Pancreas (tissue), 10 donors: ENCODE data around the gene PLCG2. TPM values are rescaled to one million over a fixed set of nuclear protein-coding genes. Genes with fewer than 3 reads are reported as not detected.

ENCODE experiments used
- ATAC-seq, 4 donors: fragments of 200-7000 bp; cut with Tn5 transposase; one replicate each; pipeline versions ENCODE4 v1.8.0 to v1.9.1; 2020; ENCODE audit warnings: mild to moderate bottlenecking in 4 of 4, moderate library complexity in 4 of 4
- DNase-seq, 6 donors: peaks; one replicate each; pipeline ENCODE4 v3.0.0-alpha.2; 2020
- FAIRE-seq: peaks from 2 replicates; lab custom pipeline; 2012; peaks lifted over from hg19 to GRCh38; lab: Jason Lieb, UNC
- H3K27ac ChIP-seq, 4 donors: fragments of 200-600 bp; sonication (generic); 1 replicate in 3 of 4; 2 replicates in 1 of 4; pipeline versions ENCODE4 v1.5.0 to v1.8.0; 2020
- H3K27me3 ChIP-seq, 4 donors: fragments of 200-600 bp; one replicate each; pipeline ENCODE4 v1.8.0; 2021
- H3K36me3 ChIP-seq, 3 donors: fragments of 200-600 bp; sonication (generic) in 1 of 3; one replicate each; pipeline versions ENCODE4 v1.5.0 to v1.8.0; 2020 to 2021
- H3K4me1 ChIP-seq, 3 donors: fragments of 200-600 bp; one replicate each; pipeline ENCODE4 v1.8.0; 2021
- H3K4me3 ChIP-seq, 4 donors: fragments of 200-600 bp; sonication (generic) in 2 of 4; one replicate each; pipeline versions ENCODE4 v1.5.0 to v1.8.0; 2020 to 2021
- H3K9me3 ChIP-seq, 4 donors: fragments of 200-600 bp; one replicate each; pipeline ENCODE4 v1.8.0; 2021
- WGBS, 2 donors: extraction: QIAGEN DNeasy Blood & Tissue Kit; methylation state at CpG; one replicate each; pipeline ENCODE4 v1.1.7; 2013; 5-methylcytosine and 5-hydroxymethylcytosine counted together
- intact Hi-C, 3 donors: fragments of 100-400 bp; cut with DNase I; formaldehyde crosslinking; loops; one replicate each; pipeline versions ENCODE4 v1.11.1 to v1.14.2; 2022
- polyA plus RNA-seq, 2 donors: library from polyadenylated mRNA; stranded (reverse); fragments of 200-250 nt; gene quantifications; one replicate each; pipeline ENCODE4 v1.2.3, GENCODE V29; 2013
- total RNA-seq, 6 donors: library from RNA; stranded (reverse); fragmentation: NEBNext Ultra II Directional in 4 of 6; extraction: Animal tissue kit (Norgen Biotek cat#: 25700) in 4 of 6; gene quantifications; one replicate each; pipeline versions ENCODE4 v1.2.1 to v1.2.4, GENCODE V29; 2021 to 2023
- TF ChIP-seq, protein P1 (sequence below), 4 donors: fragments of 200-600 bp; sonication (generic) in 3 of 4; IDR thresholded peaks; one replicate each; pipeline versions ENCODE4 v1.5.0 to v1.8.0; 2021; ENCODE audit warnings: antibody characterized with exemption in 4 of 4
- donor health status: healthy with polysubstance abuse.
- donor health status: DM: no; HTN: no; CAD: no; lungs with moderate emphysema.
- donor health status: DM: no; HTN: no; CAD: no.
- donor health status: control.
- donor health status: control.
- donor health status: Bipolar disorder and iron deficiency.
- donor health status: DM: yes; HTN: yes; CAD: no.
- donor health status: DM: no; HTN: no; CAD: no.
- donor health status: DM: no; HTN: no; CAD: no.
- donor health status: DM: yes; HTN: yes; CAD: no.

The PLCG2 gene
- total and polyA plus RNA-seq, 8 donors: 3.7 to 23.6 (median 8.0) TPM

DNA sequence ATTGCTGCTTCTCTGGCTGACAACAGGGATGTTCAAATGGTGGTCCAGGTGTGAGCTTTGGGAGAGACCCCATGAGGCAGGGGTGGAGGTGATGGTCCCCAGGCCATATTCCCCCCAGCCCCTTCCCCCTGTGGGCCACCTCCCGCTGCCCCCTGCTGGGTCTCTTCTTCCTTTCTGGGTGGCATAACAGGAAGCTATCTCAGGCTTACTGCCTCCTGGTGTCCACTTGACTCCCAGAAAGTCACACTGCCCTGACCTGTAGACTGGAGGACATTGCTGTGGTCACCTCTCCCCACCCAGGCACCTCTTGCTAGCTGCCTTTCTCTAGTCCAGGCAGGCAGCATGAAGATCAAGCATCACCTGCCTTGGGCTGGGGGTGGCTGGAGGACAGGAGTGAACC is 46.4 kb upstream of the PLCG2 start:
- 100% methylated on average over 1 of the region's 1 CpG for WGBS, 2 donors
- no peaks in the 10 kb centered on the region for H3K9me3 ChIP-seq
- no peaks in the 10 kb centered on the region for H3K27me3 ChIP-seq
- TF ChIP-seq, protein P1, sequence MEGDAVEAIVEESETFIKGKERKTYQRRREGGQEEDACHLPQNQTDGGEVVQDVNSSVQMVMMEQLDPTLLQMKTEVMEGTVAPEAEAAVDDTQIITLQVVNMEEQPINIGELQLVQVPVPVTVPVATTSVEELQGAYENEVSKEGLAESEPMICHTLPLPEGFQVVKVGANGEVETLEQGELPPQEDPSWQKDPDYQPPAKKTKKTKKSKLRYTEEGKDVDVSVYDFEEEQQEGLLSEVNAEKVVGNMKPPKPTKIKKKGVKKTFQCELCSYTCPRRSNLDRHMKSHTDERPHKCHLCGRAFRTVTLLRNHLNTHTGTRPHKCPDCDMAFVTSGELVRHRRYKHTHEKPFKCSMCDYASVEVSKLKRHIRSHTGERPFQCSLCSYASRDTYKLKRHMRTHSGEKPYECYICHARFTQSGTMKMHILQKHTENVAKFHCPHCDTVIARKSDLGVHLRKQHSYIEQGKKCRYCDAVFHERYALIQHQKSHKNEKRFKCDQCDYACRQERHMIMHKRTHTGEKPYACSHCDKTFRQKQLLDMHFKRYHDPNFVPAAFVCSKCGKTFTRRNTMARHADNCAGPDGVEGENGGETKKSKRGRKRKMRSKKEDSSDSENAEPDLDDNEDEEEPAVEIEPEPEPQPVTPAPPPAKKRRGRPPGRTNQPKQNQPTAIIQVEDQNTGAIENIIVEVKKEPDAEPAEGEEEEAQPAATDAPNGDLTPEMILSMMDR (IDR thresholded peaks at IDR 0.05): no peak
- FAIRE-seq (no peak), ATAC-seq (no peak), DNase-seq (no peak)
- no peak overlapping the region for H3K4me3 ChIP-seq
- intact Hi-C loops: loop anchor here in 1 of 3 donors (5.0 kb wide), 1 partner anchor 330 kb away; no protein-coding TSS in a partner anchor
- H3K36me3 ChIP-seq: no peaks in the 10 kb centered on the region
- no peak overlapping the region for H3K27ac ChIP-seq
- peaks cover 0 to 7% (median 0%) of the 10 kb centered on the region in 3 donors for H3K4me1 ChIP-seq

DNA sequence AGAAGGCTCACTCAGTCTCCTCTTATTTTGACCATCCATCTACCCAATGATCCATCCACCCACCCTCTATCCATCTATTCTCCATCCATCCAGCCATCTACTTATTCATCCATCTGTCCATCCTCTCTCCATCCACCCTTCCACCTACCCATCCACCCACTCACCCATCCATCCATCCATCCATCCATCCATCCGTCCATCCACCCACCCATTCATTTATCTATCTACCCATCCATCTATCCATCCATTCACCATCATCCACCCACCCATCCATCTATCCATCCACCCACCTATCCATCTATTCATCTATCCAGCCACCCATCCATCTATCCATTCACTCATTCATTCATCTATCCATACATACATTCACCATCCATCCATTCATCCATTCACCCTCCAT is 45.8 kb upstream of the PLCG2 start:
- intact Hi-C loops: loop anchor here in 1 of 3 donors (5.0 kb wide), 1 partner anchor 331 kb away; no protein-coding TSS in a partner anchor
- H3K36me3 ChIP-seq: no peaks in the 10 kb centered on the region
- peaks cover 0 to 7% (median 0%) of the 10 kb centered on the region in 3 donors for H3K4me1 ChIP-seq
- no peaks in the 10 kb centered on the region for H3K27me3 ChIP-seq
- no peak for DNase-seq
- no peak for FAIRE-seq
- TF ChIP-seq, protein P1 (IDR thresholded peaks at IDR 0.05): no peak
- H3K27ac ChIP-seq: no peak overlapping the region
- H3K9me3 ChIP-seq: no peaks in the 10 kb centered on the region
- ATAC-seq: no peak
- no peak overlapping the region for H3K4me3 ChIP-seq
- WGBS, 2 donors: 59 to 77% methylated on average over 1 of the region's 1 CpG

DNA sequence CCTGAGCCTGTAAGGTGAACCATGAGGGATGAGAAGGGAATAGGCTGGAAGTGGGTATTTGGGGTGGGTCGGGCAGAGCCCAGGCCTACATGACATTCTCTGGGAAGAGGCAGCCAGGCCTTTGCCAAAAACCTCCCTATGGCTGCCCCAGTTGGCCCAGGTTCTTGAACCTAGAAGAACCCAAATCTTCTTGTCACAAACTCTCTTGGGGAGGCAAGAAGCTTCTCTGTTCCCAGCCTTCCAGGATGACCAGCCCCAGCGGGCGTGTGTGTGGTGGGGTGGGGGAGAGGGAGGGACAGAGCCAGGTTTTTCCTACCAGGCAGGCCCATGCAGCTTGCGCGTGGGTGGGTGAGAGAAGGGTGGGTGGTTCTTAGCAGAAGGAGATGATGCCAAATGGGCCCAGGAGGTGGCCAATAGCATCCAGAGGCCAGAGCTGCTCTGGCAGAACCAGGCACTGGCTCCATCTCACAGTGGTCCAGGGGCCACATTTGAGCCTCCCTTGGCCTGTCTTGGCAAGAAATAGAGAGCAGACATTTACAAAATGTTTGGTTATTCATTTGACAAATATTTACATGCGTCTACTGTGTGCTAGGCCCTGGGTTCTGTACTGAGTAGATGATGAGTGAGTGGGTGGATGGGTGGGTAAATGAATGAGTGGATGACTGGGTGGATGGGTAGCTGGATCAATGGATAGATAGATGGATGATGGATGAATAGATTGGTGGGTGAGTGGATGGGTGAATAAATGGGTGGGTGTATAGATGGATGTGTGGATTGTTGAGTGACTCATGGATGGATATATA is 44.3 kb upstream of the PLCG2 start:
- intact Hi-C loops: loop anchor here in 1 of 3 donors (5.0 kb wide), 1 partner anchor 333 kb away; no protein-coding TSS in a partner anchor
- FAIRE-seq: no peak
- Histone ChIP-seq H3K36me3 (no peaks in the 10 kb centered on the region), H3K9me3 (no peaks in the 10 kb centered on the region), H3K27me3 (no peaks in the 10 kb centered on the region), H3K4me1 (peaks cover 0 to 7% (median 0%) of the 10 kb centered on the region in 3 donors), H3K4me3 (no peak overlapping the region), H3K27ac (no peak overlapping the region)
- no peak for ATAC-seq
- DNase-seq: no peak
- WGBS, 2 donors: 91 to 96% methylated on average over 6 of the region's 6 CpGs
- TF ChIP-seq, protein P1 (IDR thresholded peaks at IDR 0.05): no peak

DNA sequence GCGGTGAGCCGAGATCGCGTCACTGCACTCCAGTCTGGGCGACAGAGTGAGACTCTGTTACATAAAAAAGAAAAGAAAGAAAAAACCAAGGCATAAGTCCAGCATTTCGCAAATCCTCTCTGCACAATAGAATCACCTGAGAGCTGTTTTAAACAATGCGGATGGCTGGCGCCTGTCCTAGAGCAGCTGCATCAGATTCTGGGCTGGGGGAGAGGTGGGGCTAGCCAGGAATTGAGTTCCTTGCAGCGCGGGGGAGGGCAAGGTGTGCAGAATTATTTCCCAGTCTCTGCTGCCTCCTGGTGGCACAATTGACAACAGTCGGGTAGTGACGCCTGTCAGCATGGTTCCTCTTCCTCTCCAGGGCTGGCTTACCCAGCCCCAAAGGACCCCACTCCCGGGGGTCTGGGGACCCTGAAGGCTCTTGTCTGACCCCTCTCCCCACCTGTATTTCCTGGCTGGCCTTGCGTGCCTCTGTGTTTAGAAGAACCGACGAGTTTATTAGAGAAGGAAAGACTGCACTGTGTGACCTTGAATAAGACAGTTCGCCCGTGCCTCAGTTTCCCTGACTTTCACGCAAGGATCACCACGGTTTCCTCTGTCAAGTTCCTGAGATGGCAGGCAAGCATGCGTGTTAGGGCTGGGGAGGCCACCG is 41.1 kb upstream of the PLCG2 start:
- intact Hi-C loops: no loop called here
- WGBS, 2 donors: 3 to 4% methylated on average over 22 of the region's 22 CpGs
- Histone ChIP-seq H3K27me3 (no peaks in the 10 kb centered on the region), H3K9me3 (no peaks in the 10 kb centered on the region), H3K4me3 (peak overlapping the region in 2 of 4 donors; percentile 1 to 29), H3K4me1 (no peaks in the 10 kb centered on the region), H3K36me3 (no peaks in the 10 kb centered on the region), H3K27ac (peak overlapping the region in 1 of 4 donors; percentile 67)
- TF ChIP-seq, protein P1 (IDR thresholded peaks at IDR 0.05): peak; percentile 65 to 83 (median 76)
- ATAC-seq: peak; percentile 93 to 98 (median 98)
- FAIRE-seq: no peak
- peak; percentile 84 to 89 (median 86) for DNase-seq
